Measurements from ENCODE around the gene PIAS4. TPM values are rescaled to one million over a fixed set of nuclear protein-coding genes. Genes with fewer than 3 reads are reported as not detected.

Gene PIAS4
- polyA plus RNA-seq, 1 experiment, result 9.0 TPM

GRCh38 chr19:4029247-4029614 lies 21.7 kb downstream of the PIAS4 start:
- Histone ChIP-seq H3K27me3 (ENCODE audit: control insufficient read depth, insufficient read depth, low read length) (no peaks in the 10 kb centered on the region), H3K9me3 (ENCODE audit: control insufficient read depth, insufficient read depth, low read length) (no peaks in the 10 kb centered on the region; the same call in 1 of the 2 replicates), H3K27ac (ENCODE audit: low read depth, low read length) (no peak overlapping the region), H3K4me3 (ENCODE audit: low read depth, low read length) (no peak overlapping the region)
- CTCF ChIA-PET, result no interaction called here
- DNase-seq (ENCODE audit: low read depth, low spot score), result no peak
- TF ChIP-seq, protein P1, sequence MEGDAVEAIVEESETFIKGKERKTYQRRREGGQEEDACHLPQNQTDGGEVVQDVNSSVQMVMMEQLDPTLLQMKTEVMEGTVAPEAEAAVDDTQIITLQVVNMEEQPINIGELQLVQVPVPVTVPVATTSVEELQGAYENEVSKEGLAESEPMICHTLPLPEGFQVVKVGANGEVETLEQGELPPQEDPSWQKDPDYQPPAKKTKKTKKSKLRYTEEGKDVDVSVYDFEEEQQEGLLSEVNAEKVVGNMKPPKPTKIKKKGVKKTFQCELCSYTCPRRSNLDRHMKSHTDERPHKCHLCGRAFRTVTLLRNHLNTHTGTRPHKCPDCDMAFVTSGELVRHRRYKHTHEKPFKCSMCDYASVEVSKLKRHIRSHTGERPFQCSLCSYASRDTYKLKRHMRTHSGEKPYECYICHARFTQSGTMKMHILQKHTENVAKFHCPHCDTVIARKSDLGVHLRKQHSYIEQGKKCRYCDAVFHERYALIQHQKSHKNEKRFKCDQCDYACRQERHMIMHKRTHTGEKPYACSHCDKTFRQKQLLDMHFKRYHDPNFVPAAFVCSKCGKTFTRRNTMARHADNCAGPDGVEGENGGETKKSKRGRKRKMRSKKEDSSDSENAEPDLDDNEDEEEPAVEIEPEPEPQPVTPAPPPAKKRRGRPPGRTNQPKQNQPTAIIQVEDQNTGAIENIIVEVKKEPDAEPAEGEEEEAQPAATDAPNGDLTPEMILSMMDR (IDR thresholded peaks at IDR 0.05; ENCODE audit: low read depth, low read length), result no peak
- POLR2A ChIA-PET, result no interaction called here

- no peak for DNase-seq (ENCODE audit: low read depth, low spot score)
- TF ChIP-seq, protein P1 (IDR thresholded peaks at IDR 0.05; ENCODE audit: low read depth, low read length), result no peak
- no peaks in the 10 kb centered on the region for H3K27me3 ChIP-seq (ENCODE audit: control insufficient read depth, insufficient read depth, low read length)
- H3K27ac ChIP-seq (ENCODE audit: low read depth, low read length), result no peak overlapping the region
- ChIA-PET POLR2A (no interaction called here), CTCF (no interaction called here)
- H3K9me3 ChIP-seq (ENCODE audit: control insufficient read depth, insufficient read depth, low read length), result no peaks in the 10 kb centered on the region; the same call in 1 of the 2 replicates
- H3K4me3 ChIP-seq (ENCODE audit: low read depth, low read length), result no peak overlapping the region
These were observed 23.0 kb downstream of the PIAS4 start for GRCh38 chr19:4030552-4030951.

GRCh38 chr19:4030981-4031380 lies 23.4 kb downstream of the PIAS4 start:
- no peak overlapping the region for H3K27ac ChIP-seq (ENCODE audit: low read depth, low read length)
- POLR2A ChIA-PET, result no interaction called here
- CTCF ChIA-PET, result no interaction called here
- TF ChIP-seq, protein P1 (IDR thresholded peaks at IDR 0.05; ENCODE audit: low read depth, low read length), result no peak
- H3K4me3 ChIP-seq (ENCODE audit: low read depth, low read length), result no peak overlapping the region
- H3K9me3 ChIP-seq (ENCODE audit: control insufficient read depth, insufficient read depth, low read length), result no peaks in the 10 kb centered on the region; the same call in 1 of the 2 replicates
- no peaks in the 10 kb centered on the region for H3K27me3 ChIP-seq (ENCODE audit: control insufficient read depth, insufficient read depth, low read length)
- no peak for DNase-seq (ENCODE audit: low read depth, low spot score)

DNA sequence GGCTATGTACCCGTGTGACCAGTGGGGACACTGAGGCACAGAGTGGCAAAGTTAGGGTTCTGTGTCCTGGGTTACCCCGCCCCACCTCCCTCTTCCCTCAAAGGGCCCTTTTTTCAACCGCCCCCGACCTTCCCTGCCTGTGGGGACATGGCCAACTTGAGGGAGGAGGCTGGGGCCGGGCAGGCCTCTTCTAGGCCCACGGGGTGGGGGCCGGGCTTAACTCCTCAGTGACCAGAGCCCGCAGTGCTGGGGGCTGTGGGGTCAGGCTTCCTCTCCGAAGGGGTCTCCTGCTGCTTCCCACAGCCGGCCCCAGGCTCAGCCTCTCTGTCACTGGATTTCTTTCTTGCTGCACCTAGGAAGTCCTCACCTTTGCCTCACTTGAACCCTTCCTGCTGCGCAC lies 23.9 kb downstream of the PIAS4 start:
- Histone ChIP-seq H3K27ac (ENCODE audit: low read depth, low read length) (no peak overlapping the region), H3K27me3 (ENCODE audit: control insufficient read depth, insufficient read depth, low read length) (no peaks in the 10 kb centered on the region), H3K9me3 (ENCODE audit: control insufficient read depth, insufficient read depth, low read length) (no peaks in the 10 kb centered on the region; the same call in 1 of the 2 replicates), H3K4me3 (ENCODE audit: low read depth, low read length) (no peak overlapping the region)
- DNase-seq (ENCODE audit: low read depth, low spot score), result no peak
- TF ChIP-seq, protein P1 (IDR thresholded peaks at IDR 0.05; ENCODE audit: low read depth, low read length), result no peak
- ChIA-PET CTCF (no interaction called here), POLR2A (no interaction called here)

- Histone ChIP-seq H3K4me3 (ENCODE audit: low read depth, low read length) (no peak overlapping the region), H3K27ac (ENCODE audit: low read depth, low read length) (no peak overlapping the region), H3K9me3 (ENCODE audit: control insufficient read depth, insufficient read depth, low read length) (peaks cover 6% of the 10 kb centered on the region; the same call in 1 of the 2 replicates), H3K27me3 (ENCODE audit: control insufficient read depth, insufficient read depth, low read length) (no peaks in the 10 kb centered on the region)
- ChIA-PET CTCF (no interaction called here), POLR2A (interaction anchor here (0.5 to 0.6 kb wide), 2 partner anchors 20 to 787 kb away, joined by 3 to 9 read pairs; no protein-coding TSS in a partner anchor)
- DNase-seq (ENCODE audit: low read depth, low spot score), result no peak
- TF ChIP-seq, protein P1 (IDR thresholded peaks at IDR 0.05; ENCODE audit: low read depth, low read length), result no peak
These were observed 24.9 kb downstream of the PIAS4 start for GRCh38 chr19:4032436-4032835.

All from AG04450 (cell line).